Prostate gland (tissue), 2 donors: ENCODE measurements around the gene EPB41L5.

Experiments used
- CTCF ChIP-seq, 4 experiments: fragments of 200-600 bp in 2 of 4; fragments of 450-650 bp in 2 of 4; sonication (generic) in 2 of 4; IDR thresholded peaks; 1 replicate in 3 of 4; 2 replicates in 1 of 4; pipeline ENCODE4 v1.5.1; 2016 to 2019; ENCODE audit warnings: antibody characterized with exemption in 4 of 4, mild to moderate bottlenecking in 2 of 4, moderate library complexity in 2 of 4
- POLR2A ChIP-seq: fragments of 450-650 bp; IDR thresholded peaks from one replicate; pipeline ENCODE4 v1.6.1; 2016; ENCODE audit warnings: antibody characterized with exemption, mild to moderate bottlenecking
- POLR2AphosphoS5 ChIP-seq: sonication (generic); formaldehyde crosslinking; IDR thresholded peaks from one replicate; pipeline ENCODE4 v1.6.1; 2017; ENCODE audit warnings: antibody characterized with exemption

GRCh38 chr2:120059483-120059882 lies 46.6 kb downstream of the EPB41L5 start:
- no peak for TF ChIP-seq POLR2A
- TF ChIP-seq CTCF (IDR thresholded peaks at IDR 0.05): no peak
- no peak for TF ChIP-seq POLR2AphosphoS5
